ENCODE measurements around the gene POLR3B.
"Not testable (repeated sequence)": the region's sequence is repeated elsewhere in the genome, so short reads cannot be mapped to it uniquely, and the experiment has no call there.

Gene POLR3B

GRCh38 chr12:106357549-106358395 lies at the start of gene POLR3B:
Gene POLR3B, plus strand, starts transcription at chr12:106357748. Its CDS starts 132 bp downstream, at chr12:106357880.
- TF ChIP-seq, protein P1, sequence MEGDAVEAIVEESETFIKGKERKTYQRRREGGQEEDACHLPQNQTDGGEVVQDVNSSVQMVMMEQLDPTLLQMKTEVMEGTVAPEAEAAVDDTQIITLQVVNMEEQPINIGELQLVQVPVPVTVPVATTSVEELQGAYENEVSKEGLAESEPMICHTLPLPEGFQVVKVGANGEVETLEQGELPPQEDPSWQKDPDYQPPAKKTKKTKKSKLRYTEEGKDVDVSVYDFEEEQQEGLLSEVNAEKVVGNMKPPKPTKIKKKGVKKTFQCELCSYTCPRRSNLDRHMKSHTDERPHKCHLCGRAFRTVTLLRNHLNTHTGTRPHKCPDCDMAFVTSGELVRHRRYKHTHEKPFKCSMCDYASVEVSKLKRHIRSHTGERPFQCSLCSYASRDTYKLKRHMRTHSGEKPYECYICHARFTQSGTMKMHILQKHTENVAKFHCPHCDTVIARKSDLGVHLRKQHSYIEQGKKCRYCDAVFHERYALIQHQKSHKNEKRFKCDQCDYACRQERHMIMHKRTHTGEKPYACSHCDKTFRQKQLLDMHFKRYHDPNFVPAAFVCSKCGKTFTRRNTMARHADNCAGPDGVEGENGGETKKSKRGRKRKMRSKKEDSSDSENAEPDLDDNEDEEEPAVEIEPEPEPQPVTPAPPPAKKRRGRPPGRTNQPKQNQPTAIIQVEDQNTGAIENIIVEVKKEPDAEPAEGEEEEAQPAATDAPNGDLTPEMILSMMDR (conservative IDR thresholded peaks at IDR 0.05) = peak; percentile 96
- peak within 1 kb of the TSS; percentile 94 for H3K27ac ChIP-seq

GRCh38 chr12:106308121-106308520 lies 49.4 kb upstream of the POLR3B start:
- TF ChIP-seq, protein P1 (conservative IDR thresholded peaks at IDR 0.05) = no peak
- no peak overlapping the region for H3K27ac ChIP-seq

GRCh38 chr12:106308611-106309010 lies 48.9 kb upstream of the POLR3B start:
- TF ChIP-seq, protein P1 (conservative IDR thresholded peaks at IDR 0.05) = no peak

DNA sequence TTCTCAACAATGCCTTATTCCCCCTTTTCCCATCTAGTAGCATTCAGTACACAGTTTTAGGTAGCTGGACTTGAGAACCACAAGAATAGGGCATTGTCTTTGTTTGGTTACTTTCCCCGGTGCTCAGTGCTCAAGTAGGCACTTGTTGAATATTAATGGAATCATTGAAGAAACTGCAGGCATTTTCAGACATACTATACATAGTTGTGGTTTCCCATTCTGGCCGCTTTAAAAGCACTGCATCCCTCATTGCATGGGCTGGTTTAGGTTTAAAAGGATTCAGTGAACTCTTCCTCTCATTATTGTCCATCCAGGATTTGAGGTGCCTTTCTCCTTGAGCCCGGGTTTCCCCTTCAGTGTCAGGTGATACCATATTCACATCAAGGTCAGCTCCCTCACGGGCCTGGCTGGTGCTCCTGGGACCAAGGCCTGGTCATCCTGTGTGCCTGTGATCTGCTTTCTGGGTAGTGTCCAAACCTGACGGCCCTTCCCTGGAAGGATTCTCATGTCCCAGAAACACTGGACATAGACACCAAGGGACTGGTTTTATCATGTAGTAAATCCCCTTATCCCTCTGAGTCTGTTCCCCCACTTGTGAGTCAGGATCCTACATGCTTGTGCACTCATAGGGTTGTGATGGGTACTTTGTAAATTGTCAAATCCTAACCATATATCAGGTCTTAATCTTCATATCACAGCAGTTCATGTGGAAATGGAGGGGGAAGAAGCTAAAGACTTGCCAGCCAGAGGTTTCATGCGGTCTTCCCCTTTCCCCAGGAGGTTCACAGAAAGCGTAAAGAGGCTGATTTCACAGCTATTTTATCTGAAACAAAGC lies 47.7 kb upstream of the POLR3B start:
- no peak overlapping the region for H3K27ac ChIP-seq
- TF ChIP-seq, protein P1 (conservative IDR thresholded peaks at IDR 0.05) = no peak

More at GRCh38 chr12:106308611-106309010, 48.9 kb upstream of the POLR3B start:
- no peak overlapping the region for H3K27ac ChIP-seq

DNA sequence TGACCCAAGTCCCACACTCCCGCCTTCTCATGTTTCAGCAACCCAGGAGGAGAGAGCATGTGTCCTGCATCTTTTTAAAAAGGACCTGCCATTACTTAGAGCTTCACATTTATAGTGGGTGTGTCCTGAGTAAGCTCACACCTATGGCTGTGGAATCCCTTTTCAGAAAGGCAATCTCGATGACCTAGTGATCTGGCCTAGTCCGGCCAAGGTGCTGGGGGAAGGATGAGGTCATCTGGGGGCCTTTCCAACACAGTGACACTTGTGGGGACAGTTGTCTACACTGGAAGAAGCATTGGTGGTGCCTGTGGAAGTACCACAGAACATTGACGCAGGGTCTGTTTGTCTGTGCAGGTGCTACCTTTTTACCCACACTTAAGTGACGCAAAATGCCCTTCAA lies 46.9 kb upstream of the POLR3B start:
- H3K27ac ChIP-seq = no peak overlapping the region
- TF ChIP-seq, protein P1 (conservative IDR thresholded peaks at IDR 0.05) = no peak

DNA sequence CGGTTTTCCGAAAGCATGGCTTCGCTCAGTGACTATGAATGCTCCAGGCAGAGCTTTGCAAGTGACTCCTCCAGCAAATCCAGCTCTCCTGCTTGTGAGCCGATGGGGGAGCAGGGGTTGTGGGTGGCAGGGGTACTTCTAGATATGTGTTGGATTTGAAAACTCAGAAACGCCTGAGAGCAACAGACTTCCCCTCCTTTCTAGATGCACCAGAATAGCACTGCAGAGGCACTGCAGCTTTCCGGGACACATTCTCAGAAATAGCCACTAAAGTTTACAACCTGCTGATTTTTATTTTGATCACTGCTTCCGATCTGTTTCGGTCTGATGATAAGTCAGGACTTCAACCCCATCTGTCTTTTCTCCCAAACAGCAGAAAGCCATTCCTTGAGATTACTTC lies 46.4 kb upstream of the POLR3B start:
- TF ChIP-seq, protein P1 (conservative IDR thresholded peaks at IDR 0.05) = no peak
- no peak overlapping the region for H3K27ac ChIP-seq

DNA sequence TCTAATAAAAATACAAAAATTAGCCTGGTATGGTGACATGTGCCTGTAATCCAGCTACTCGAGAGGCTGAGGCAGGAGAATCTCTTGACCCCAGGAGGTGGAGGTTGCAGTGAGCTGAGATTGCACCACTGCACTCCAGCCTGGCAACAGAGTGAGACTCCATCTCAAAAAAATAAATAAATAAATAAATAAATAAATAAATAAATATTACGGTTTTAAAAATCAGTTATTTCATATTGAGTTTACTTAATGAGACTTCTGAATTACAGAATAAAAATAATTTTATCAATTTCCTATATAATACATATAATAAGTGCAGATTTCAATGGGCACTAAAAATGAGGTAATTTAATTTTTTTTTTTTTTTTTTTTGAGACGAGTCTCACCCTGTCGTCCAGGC lies 44.1 kb upstream of the POLR3B start:
- not testable (repeated sequence) for H3K27ac ChIP-seq
